Measurements from ENCODE around the gene JAK1.

The JAK1 gene

DNA sequence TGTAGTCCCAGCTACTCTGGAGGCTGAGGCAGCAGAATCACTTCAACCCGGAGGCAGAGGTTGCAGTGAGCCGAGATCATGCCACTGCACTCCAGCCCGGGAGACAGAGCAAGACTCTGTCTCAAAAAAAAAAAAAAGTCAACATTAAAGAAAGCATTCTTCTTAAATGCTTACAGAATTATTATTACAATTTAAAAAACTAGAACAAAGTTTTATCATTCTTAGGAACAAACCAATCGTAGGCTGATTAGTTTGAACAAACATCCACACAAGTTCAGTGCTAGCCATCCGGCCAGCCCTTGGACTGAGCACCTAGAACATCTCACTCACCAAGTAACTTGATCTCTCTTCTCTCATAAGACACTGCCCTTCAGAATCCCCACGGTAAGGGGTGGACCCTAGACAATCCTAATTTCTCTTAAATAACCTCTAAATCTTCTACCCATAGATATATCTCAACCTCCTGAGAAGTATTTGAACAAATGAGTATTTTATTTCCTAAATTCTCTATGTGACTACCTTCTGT is 16.0 kb downstream of the JAK1 start:
- DNase-seq (ENCODE audit: low read depth), result no peak
- H3K4me3 ChIP-seq (ENCODE audit: low read depth, low read length), result no peak overlapping the region
- no peak for TF ChIP-seq CTCF (IDR thresholded peaks at IDR 0.05; ENCODE audit: insufficient read depth, low read depth, low read length, missing control alignments)

DNA sequence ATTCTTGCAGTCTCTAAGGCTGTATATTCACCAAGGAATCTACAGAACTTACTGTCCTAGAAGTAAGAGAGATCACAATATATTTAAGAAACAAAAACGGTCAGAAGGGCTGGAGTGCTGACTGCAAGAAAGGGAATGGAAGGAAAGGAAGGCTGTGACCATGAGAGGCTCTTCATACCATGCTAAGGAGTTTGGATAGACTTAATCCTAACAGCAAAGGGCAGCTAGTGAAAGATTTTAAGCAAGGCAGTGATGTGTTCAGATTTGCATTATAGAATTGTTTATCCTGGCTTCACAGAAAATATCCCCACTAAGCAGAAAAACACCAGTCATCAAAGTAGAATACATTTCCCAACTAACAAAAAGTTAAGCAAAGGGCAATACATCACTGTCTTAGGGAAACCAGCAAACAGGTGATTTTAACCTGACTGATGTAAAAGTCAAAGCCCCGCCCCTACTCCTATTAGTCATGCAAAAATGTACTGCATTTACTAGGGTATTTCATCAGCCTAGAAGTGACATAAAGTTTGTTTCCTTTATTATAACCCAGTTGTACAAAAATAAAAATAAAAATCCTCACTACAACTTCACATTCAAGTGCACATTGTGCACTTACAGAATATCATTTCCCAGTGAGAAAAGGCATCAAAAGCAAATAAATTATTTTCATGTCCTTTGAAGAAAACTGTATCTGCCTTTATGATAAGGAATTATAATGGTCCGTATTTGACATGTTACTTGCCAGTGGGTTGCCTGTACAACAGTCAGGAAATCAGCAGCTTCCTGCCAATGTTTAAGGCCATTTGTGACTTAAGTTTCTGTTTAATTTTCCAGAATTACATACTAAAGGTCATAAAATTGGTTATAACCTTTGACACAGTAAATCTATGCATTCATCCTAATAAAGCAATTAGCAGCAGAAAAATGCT is 17.2 kb downstream of the JAK1 start:
- no peak for DNase-seq (ENCODE audit: low read depth)
- no peak overlapping the region for H3K4me3 ChIP-seq (ENCODE audit: low read depth, low read length)
- no peak for TF ChIP-seq CTCF (IDR thresholded peaks at IDR 0.05; ENCODE audit: insufficient read depth, low read depth, low read length, missing control alignments)

GRCh38 chr1:64948216-64948615 is 18.1 kb downstream of the JAK1 start:
- H3K4me3 ChIP-seq (ENCODE audit: low read depth, low read length), result no peak overlapping the region
- DNase-seq (ENCODE audit: low read depth), result no peak
- no peak for TF ChIP-seq CTCF (IDR thresholded peaks at IDR 0.05; ENCODE audit: insufficient read depth, low read depth, low read length, missing control alignments)

- H3K4me3 ChIP-seq (ENCODE audit: low read depth, low read length), result no peak overlapping the region
- no peak for TF ChIP-seq CTCF (IDR thresholded peaks at IDR 0.05; ENCODE audit: insufficient read depth, low read depth, low read length, missing control alignments)
Observed at GRCh38 chr1:64946916-64947315, 19.4 kb downstream of the JAK1 start.

DNA sequence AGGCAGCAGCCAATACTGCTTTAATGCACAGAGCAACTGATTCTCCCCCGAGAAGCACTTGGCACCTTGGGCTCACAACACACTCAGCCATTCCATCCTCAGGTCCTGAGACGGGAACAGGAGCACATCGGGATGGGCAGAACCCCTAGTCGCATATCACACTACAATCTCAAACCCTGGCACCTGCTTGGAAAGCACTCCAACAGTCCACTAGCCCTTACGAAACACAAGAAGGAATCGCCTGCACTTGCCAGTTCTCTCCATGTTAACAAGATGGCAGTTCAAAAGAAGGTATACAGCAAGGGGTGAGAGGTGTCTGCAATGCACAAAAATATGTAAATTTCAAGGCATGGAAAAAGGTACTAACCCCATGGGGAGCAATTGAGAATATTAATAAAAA is 21.4 kb downstream of the JAK1 start:
- no peak for TF ChIP-seq CTCF (IDR thresholded peaks at IDR 0.05; ENCODE audit: insufficient read depth, low read depth, low read length, missing control alignments)
- DNase-seq (ENCODE audit: low read depth), result no peak
- no peak overlapping the region for H3K4me3 ChIP-seq (ENCODE audit: low read depth, low read length)

More at GRCh38 chr1:64946916-64947315, 19.4 kb downstream of the JAK1 start:
- no peak for DNase-seq (ENCODE audit: low read depth)

- no peak for DNase-seq (ENCODE audit: low read depth)
- no peak for TF ChIP-seq CTCF (IDR thresholded peaks at IDR 0.05; ENCODE audit: insufficient read depth, low read depth, low read length, missing control alignments)
- no peak overlapping the region for H3K4me3 ChIP-seq (ENCODE audit: low read depth, low read length)
Observed at GRCh38 chr1:64942675-64943074, 23.7 kb downstream of the JAK1 start.

Data from GM12865 (cell line).